IPS-18a (cell line): ENCODE measurements around the gene FLNB.

ENCODE experiments used
- H3K27ac ChIP-seq: one replicate; pipeline ENCODE4 v1.5.1; 2013; ENCODE audit warnings: low read length
- H3K27me3 ChIP-seq: one replicate; pipeline ENCODE4 v1.6.1; 2013; ENCODE audit warnings: mild to moderate bottlenecking, low read length; ENCODE audit not compliant: control insufficient read depth, insufficient read depth
- H3K36me3 ChIP-seq: one replicate; pipeline ENCODE4 v1.6.1; 2013; ENCODE audit warnings: low read depth, low read length; ENCODE audit not compliant: control insufficient read depth
- H3K4me1 ChIP-seq: one replicate; pipeline ENCODE4 v1.6.1; 2013; ENCODE audit warnings: low read depth, low read length; ENCODE audit not compliant: control insufficient read depth
- H3K4me3 ChIP-seq: one replicate; pipeline ENCODE4 v1.5.1; 2013; ENCODE audit warnings: low read length
- H3K9ac ChIP-seq: one replicate; pipeline ENCODE4 v1.6.1; 2013; ENCODE audit warnings: mild to moderate bottlenecking, low read length, moderate library complexity
- H3K9me3 ChIP-seq: one replicate; pipeline ENCODE4 v1.6.1; 2013; ENCODE audit warnings: low read depth, low read length; ENCODE audit not compliant: control insufficient read depth

FLNB gene

DNA sequence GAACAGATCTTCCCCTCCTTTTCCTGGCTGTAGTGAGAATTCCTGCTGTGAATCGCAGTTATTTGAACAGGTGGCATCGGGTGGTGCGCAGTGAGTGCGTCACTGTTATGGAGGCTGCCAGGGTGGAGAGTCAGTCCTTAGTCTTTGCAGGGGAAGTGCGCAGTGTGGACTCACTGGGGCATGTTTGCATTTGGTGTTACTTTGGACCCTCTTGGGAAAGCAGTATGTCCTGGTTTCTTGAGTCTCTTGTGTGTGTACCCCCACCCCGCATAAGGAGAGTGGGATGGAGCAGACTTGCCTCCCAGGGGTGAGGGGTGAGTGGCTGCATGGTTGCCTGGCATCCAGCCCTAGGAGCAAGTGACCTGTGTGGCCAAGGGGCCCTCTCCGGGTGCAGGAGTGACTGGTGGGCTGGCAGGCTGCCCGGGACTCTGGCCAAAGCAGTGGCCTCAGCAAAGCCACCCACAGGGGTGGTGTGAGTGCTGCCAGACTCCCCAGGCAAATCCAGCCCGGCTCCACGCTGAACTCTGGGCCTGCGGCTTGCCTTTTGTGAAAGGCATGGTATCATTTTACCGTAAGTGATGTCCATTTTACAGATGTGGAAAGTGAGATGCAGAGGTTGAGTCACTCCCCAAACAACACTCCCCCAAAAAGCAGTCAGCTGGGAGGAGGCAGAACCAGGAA, 156.1 kb downstream of the FLNB start:
- no peaks in the 10 kb centered on the region for H3K9me3 ChIP-seq
- peaks cover 24% of the 10 kb centered on the region for H3K36me3 ChIP-seq
- no peak overlapping the region for H3K27ac ChIP-seq
- H3K9ac ChIP-seq, result no peak overlapping the region
- H3K4me1 ChIP-seq, result no peaks in the 10 kb centered on the region
- H3K4me3 ChIP-seq, result no peak overlapping the region
- H3K27me3 ChIP-seq, result no peaks in the 10 kb centered on the region

- H3K36me3 ChIP-seq, result peaks cover 30% of the 10 kb centered on the region
- H3K9ac ChIP-seq, result no peak overlapping the region
- no peak overlapping the region for H3K27ac ChIP-seq
- H3K4me3 ChIP-seq, result no peak overlapping the region
- H3K27me3 ChIP-seq, result no peaks in the 10 kb centered on the region
- H3K4me1 ChIP-seq, result no peaks in the 10 kb centered on the region
- no peaks in the 10 kb centered on the region for H3K9me3 ChIP-seq
Measured at GRCh38 chr3:58164906-58165821, 156.9 kb downstream of the FLNB start.

DNA sequence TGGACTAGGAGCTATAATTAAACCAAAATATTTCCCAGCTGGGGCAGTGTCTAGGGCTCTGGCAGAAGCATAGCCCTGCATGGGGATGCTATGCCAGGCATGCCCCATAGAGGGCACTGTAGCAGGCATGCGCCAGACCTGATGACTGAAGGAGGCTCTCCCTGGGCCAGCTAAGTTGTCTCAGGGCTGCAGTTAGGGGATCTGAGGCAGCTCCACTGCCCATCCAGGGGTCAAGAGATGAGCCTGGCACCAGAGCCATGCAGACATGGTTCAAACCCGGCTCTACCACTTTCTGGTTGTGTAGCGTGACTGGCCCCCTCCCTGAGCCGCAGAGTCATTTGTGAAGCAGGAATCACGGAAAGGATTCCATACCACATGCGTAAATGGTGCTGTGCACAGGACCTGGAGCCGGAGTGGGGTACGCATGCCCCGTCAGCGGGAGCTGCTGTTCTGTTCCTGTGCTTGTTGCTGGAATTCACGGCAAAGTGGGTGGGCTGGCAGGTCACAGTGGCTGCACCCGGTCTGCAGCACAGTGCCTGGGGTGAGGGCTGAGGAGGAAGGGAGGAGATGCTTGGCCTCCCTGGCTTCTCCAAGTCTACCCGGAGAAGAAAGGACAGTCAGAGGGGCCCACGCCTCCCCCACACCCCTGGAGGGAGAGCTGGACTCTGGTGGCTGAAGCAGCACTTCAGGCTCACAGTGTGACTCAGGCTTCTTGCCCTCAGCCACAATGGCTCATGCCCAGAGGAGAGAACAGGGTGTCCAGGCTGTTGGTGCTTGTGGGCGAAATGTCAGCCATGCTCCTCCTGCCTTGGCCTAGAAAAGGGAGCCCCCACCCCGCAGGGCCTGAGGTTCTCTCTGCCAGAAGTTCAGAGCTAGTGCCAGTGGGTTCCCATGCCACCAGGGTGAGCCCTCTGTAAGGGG, 159.5 kb downstream of the FLNB start:
- Histone ChIP-seq H3K27ac (no peak overlapping the region), H3K36me3 (peaks cover 24% of the 10 kb centered on the region), H3K9ac (no peak overlapping the region), H3K27me3 (no peaks in the 10 kb centered on the region), H3K4me1 (no peaks in the 10 kb centered on the region), H3K4me3 (no peak overlapping the region), H3K9me3 (no peaks in the 10 kb centered on the region)

- Histone ChIP-seq H3K4me1 (peaks cover 3% of the 10 kb centered on the region), H3K9ac (no peak overlapping the region), H3K9me3 (no peaks in the 10 kb centered on the region), H3K36me3 (peaks cover 16% of the 10 kb centered on the region), H3K27ac (no peak overlapping the region), H3K4me3 (no peak overlapping the region), H3K27me3 (no peaks in the 10 kb centered on the region)
Measured at GRCh38 chr3:58168498-58168897, 160.3 kb downstream of the FLNB start.

DNA sequence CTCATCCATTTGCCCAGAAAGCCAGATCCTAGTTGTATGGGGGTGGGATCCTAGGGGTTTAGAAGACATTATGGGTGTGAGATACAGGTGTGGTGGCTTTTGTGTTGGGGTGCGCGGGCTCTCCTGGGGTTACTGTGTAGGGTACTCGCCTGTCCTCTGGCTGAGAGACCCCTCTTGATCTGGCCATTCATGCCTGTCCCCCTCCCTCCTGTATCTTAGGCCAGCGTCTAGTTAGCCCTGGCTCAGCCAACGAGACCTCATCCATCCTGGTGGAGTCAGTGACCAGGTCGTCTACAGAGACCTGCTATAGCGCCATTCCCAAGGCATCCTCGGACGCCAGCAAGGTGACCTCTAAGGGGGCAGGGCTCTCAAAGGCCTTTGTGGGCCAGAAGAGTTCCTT, 161.1 kb downstream of the FLNB start:
- no peaks in the 10 kb centered on the region for H3K27me3 ChIP-seq
- peaks cover 12% of the 10 kb centered on the region for H3K36me3 ChIP-seq
- no peak overlapping the region for H3K4me3 ChIP-seq
- H3K9me3 ChIP-seq, result no peaks in the 10 kb centered on the region
- no peak overlapping the region for H3K27ac ChIP-seq
- peaks cover 8% of the 10 kb centered on the region for H3K4me1 ChIP-seq
- H3K9ac ChIP-seq, result no peak overlapping the region

- Histone ChIP-seq H3K4me3 (no peak overlapping the region), H3K36me3 (peaks cover 12% of the 10 kb centered on the region), H3K27me3 (no peaks in the 10 kb centered on the region), H3K4me1 (peaks cover 11% of the 10 kb centered on the region), H3K9ac (no peak overlapping the region), H3K27ac (no peak overlapping the region), H3K9me3 (no peaks in the 10 kb centered on the region)
Measured at GRCh38 chr3:58170376-58170775, 162.2 kb downstream of the FLNB start.

- Histone ChIP-seq H3K9me3 (no peaks in the 10 kb centered on the region), H3K27ac (no peak overlapping the region), H3K36me3 (peaks cover 12% of the 10 kb centered on the region)
Measured at GRCh38 chr3:58171126-58171525, 162.9 kb downstream of the FLNB start.

GRCh38 chr3:58173029-58173668, 164.9 kb downstream of the FLNB start:
- no peak overlapping the region for H3K9ac ChIP-seq
- peaks cover 17% of the 10 kb centered on the region for H3K4me1 ChIP-seq

More at GRCh38 chr3:58171126-58171525, 162.9 kb downstream of the FLNB start:
- H3K27me3 ChIP-seq, result no peaks in the 10 kb centered on the region
- no peak overlapping the region for H3K4me3 ChIP-seq
- H3K9ac ChIP-seq, result no peak overlapping the region
- peaks cover 17% of the 10 kb centered on the region for H3K4me1 ChIP-seq

GRCh38 chr3:58173669-58174398, 165.6 kb downstream of the FLNB start:
- peaks cover 17% of the 10 kb centered on the region for H3K4me1 ChIP-seq
- H3K9me3 ChIP-seq, result no peaks in the 10 kb centered on the region
- H3K9ac ChIP-seq, result no peak overlapping the region
- H3K27ac ChIP-seq, result no peak overlapping the region
- peaks cover 7% of the 10 kb centered on the region for H3K27me3 ChIP-seq
- H3K4me3 ChIP-seq, result no peak overlapping the region
- peaks cover 7% of the 10 kb centered on the region for H3K36me3 ChIP-seq

More at GRCh38 chr3:58173029-58173668, 164.9 kb downstream of the FLNB start:
- Histone ChIP-seq H3K36me3 (peaks cover 12% of the 10 kb centered on the region), H3K9me3 (no peaks in the 10 kb centered on the region), H3K4me3 (no peak overlapping the region), H3K27me3 (peaks cover under 1% of the 10 kb centered on the region), H3K27ac (no peak overlapping the region)

GRCh38 chr3:58175187-58175436, 166.9 kb downstream of the FLNB start:
- Histone ChIP-seq H3K9ac (no peak overlapping the region), H3K27me3 (peaks cover 7% of the 10 kb centered on the region), H3K4me3 (no peak overlapping the region), H3K27ac (no peak overlapping the region), H3K9me3 (no peaks in the 10 kb centered on the region), H3K36me3 (peaks cover 1% of the 10 kb centered on the region), H3K4me1 (peaks cover 17% of the 10 kb centered on the region)
